SK-N-SH treated with all-trans-retinoic acid at 6 μM for 48 hours (cell line): ENCODE data around the gene IL22.

Experiments
- ATAC-seq: fragments of 200-7000 bp; cut with Tn5 transposase; 3 replicates; pipeline ENCODE4 v1.9.1; 2020; ENCODE audit warnings: mild to moderate bottlenecking, moderate library complexity
- ARNTL ChIP-seq: fragments of 450-650 bp; formaldehyde crosslinking; IDR thresholded peaks from 2 replicates; pipeline ENCODE4 v1.5.0; 2020; ENCODE audit warnings: low read depth, mild to moderate bottlenecking, moderate library complexity, borderline replicate concordance
- BACH2 ChIP-seq: fragments of 250-450 bp; sonication (Bioruptor Pico); IDR thresholded peaks from 2 replicates; pipeline ENCODE4 v1.9.0; 2021; ENCODE audit warnings: mild to moderate bottlenecking, borderline replicate concordance
- CSDC2 ChIP-seq: fragments of 250-450 bp; sonication (Bioruptor Pico); IDR thresholded peaks from 2 replicates; pipeline ENCODE4 v1.5.0; 2020; ENCODE audit warnings: mild to moderate bottlenecking, moderate library complexity
- ESRRG ChIP-seq: fragments of 250-450 bp; sonication (Bioruptor Pico); IDR thresholded peaks from 2 replicates; pipeline ENCODE4 v1.6.1; 2021; ENCODE audit warnings: mild to moderate bottlenecking
- GLIS3 ChIP-seq: fragments of 250-450 bp; sonication (Bioruptor Pico); IDR thresholded peaks from 2 replicates; pipeline ENCODE4 v1.5.0; 2020; ENCODE audit warnings: mild to moderate bottlenecking, moderate library complexity
- ISL1 ChIP-seq: fragments of 250-450 bp; sonication (Bioruptor Pico); IDR thresholded peaks from 2 replicates; pipeline ENCODE4 v2.1.2; 2022; ENCODE audit warnings: mild to moderate bottlenecking, moderate library complexity
- OSR1 ChIP-seq: fragments of 250-450 bp; sonication (Bioruptor Pico); IDR thresholded peaks from 2 replicates; pipeline ENCODE4 v1.8.0; 2022; ENCODE audit warnings: moderate library complexity, mild to moderate bottlenecking, inconsistent platforms
- PPARA ChIP-seq: fragments of 250-450 bp; sonication (Bioruptor Pico); IDR thresholded peaks from 2 replicates; pipeline ENCODE4 v1.5.0; 2020; ENCODE audit warnings: mild to moderate bottlenecking, borderline replicate concordance
- RARB ChIP-seq: fragments of 250-450 bp; sonication (Bioruptor Pico); IDR thresholded peaks from 2 replicates; pipeline ENCODE4 v1.8.0; 2021; ENCODE audit warnings: mild to moderate bottlenecking, moderate library complexity
- SNAI2 ChIP-seq: fragments of 250-450 bp; sonication (Bioruptor Pico); IDR thresholded peaks from 2 replicates; pipeline ENCODE4 v1.5.0; 2020; ENCODE audit warnings: mild to moderate bottlenecking, moderate library complexity
- TCF4 ChIP-seq: fragments of 250-450 bp; sonication (Bioruptor Pico); IDR thresholded peaks from 2 replicates; pipeline ENCODE4 v1.8.0; 2021; ENCODE audit warnings: mild to moderate bottlenecking, moderate library complexity, borderline replicate concordance
- TOX ChIP-seq: fragments of 250-450 bp; sonication (Bioruptor Pico); IDR thresholded peaks from 2 replicates; pipeline ENCODE4 v1.8.0; 2021; ENCODE audit warnings: mild to moderate bottlenecking, moderate library complexity, borderline replicate concordance
- ZC3H10 ChIP-seq: fragments of 250-450 bp; sonication (Bioruptor Pico); IDR thresholded peaks from 2 replicates; pipeline ENCODE4 v1.5.1; 2021; ENCODE audit warnings: mild to moderate bottlenecking, moderate library complexity
- ZFP3 ChIP-seq: fragments of 250-450 bp; sonication (Bioruptor Pico); IDR thresholded peaks from 2 replicates; pipeline ENCODE4 v1.5.0; 2020; ENCODE audit warnings: mild to moderate bottlenecking, moderate library complexity
- ZFP30 ChIP-seq: fragments of 450-650 bp; formaldehyde crosslinking; IDR thresholded peaks from 2 replicates; pipeline ENCODE4 v1.5.0; 2022; ENCODE audit warnings: mild to moderate bottlenecking, moderate library complexity
- ZNF565 ChIP-seq: fragments of 450-650 bp; formaldehyde crosslinking; conservative IDR thresholded peaks from 2 replicates; pipeline ENCODE4 v1.5.0; 2020; ENCODE audit warnings: low read depth, mild to moderate bottlenecking, moderate library complexity
- ZNF70 ChIP-seq: fragments of 450-650 bp; formaldehyde crosslinking; IDR thresholded peaks from 2 replicates; pipeline ENCODE4 v1.5.0; 2020; ENCODE audit warnings: mild to moderate bottlenecking, moderate library complexity
- ZNF8 ChIP-seq: fragments of 450-650 bp; formaldehyde crosslinking; IDR thresholded peaks from 2 replicates; pipeline ENCODE4 v1.5.0; 2020; ENCODE audit warnings: mild to moderate bottlenecking, moderate library complexity
- TF ChIP-seq, protein P1 (sequence below): fragments of 250-450 bp; sonication (Bioruptor Pico); IDR thresholded peaks from 2 replicates; pipeline ENCODE4 v1.8.0; 2021; ENCODE audit warnings: low read depth, mild to moderate bottlenecking, moderate library complexity, borderline replicate concordance
- TF ChIP-seq, protein P2 (sequence below): fragments of 250-450 bp; sonication (Bioruptor Pico); IDR thresholded peaks from 2 replicates; pipeline ENCODE4 v1.5.1; 2021; ENCODE audit warnings: mild to moderate bottlenecking, moderate library complexity
- TF ChIP-seq, protein P3 (sequence below): fragments of 250-450 bp; sonication (Bioruptor Pico); IDR thresholded peaks from 2 replicates; pipeline ENCODE4 v1.8.0; 2020; ENCODE audit warnings: mild to moderate bottlenecking, moderate library complexity, borderline replicate concordance

The IL22 gene

DNA sequence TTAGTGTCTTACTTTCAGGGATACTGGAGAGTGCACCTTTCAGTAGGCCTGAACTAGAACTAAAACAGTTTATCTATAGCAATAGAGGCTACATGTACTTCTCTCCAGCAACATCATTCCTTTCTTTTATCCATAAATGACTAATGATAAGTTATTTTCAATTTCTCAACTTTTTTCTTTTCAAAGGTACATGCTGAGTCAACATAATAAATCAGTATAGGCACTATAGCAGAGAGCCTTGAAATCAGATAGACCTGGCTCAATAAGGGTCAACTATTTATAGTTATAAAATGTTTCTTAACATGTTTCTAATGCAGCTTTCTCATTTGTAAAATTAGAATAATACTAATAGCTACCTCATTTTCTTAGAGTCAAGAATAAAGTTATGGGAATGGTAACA, 5.6 kb downstream of the IL22 start:
- no peak for ATAC-seq
- no peak for TF ChIP-seq BACH2 (CRISPR knock-in tag)
- TF ChIP-seq RARB (CRISPR knock-in tag) = no peak
- TF ChIP-seq CSDC2 = no peak
- TF ChIP-seq ZNF565 = no peak
- no peak for TF ChIP-seq ZNF70 (CRISPR knock-in tag)
- TF ChIP-seq OSR1 = no peak
- no peak for TF ChIP-seq SNAI2 (CRISPR knock-in tag)
- TF ChIP-seq TCF4 = no peak
- no peak for TF ChIP-seq ESRRG (CRISPR knock-in tag)
- TF ChIP-seq PPARA (CRISPR knock-in tag) = no peak
- TF ChIP-seq, protein P1, sequence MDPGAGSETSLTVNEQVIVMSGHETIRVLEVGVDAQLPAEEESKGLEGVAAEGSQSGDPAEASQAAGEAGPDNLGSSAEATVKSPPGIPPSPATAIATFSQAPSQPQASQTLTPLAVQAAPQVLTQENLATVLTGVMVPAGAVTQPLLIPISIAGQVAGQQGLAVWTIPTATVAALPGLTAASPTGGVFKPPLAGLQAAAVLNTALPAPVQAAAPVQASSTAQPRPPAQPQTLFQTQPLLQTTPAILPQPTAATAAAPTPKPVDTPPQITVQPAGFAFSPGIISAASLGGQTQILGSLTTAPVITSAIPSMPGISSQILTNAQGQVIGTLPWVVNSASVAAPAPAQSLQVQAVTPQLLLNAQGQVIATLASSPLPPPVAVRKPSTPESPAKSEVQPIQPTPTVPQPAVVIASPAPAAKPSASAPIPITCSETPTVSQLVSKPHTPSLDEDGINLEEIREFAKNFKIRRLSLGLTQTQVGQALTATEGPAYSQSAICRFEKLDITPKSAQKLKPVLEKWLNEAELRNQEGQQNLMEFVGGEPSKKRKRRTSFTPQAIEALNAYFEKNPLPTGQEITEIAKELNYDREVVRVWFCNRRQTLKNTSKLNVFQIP (CRISPR knock-in tag) = no peak
- TF ChIP-seq, protein P2, sequence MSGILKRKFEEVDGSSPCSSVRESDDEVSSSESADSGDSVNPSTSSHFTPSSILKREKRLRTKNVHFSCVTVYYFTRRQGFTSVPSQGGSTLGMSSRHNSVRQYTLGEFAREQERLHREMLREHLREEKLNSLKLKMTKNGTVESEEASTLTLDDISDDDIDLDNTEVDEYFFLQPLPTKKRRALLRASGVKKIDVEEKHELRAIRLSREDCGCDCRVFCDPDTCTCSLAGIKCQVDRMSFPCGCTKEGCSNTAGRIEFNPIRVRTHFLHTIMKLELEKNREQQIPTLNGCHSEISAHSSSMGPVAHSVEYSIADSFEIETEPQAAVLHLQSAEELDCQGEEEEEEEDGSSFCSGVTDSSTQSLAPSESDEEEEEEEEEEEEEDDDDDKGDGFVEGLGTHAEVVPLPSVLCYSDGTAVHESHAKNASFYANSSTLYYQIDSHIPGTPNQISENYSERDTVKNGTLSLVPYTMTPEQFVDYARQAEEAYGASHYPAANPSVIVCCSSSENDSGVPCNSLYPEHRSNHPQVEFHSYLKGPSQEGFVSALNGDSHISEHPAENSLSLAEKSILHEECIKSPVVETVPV (CRISPR knock-in tag) = no peak
- TF ChIP-seq ISL1 = no peak
- no peak for TF ChIP-seq TOX (CRISPR knock-in tag)
- TF ChIP-seq GLIS3 (CRISPR knock-in tag) = no peak
- TF ChIP-seq ARNTL (CRISPR knock-in tag) = no peak
- TF ChIP-seq, protein P3, sequence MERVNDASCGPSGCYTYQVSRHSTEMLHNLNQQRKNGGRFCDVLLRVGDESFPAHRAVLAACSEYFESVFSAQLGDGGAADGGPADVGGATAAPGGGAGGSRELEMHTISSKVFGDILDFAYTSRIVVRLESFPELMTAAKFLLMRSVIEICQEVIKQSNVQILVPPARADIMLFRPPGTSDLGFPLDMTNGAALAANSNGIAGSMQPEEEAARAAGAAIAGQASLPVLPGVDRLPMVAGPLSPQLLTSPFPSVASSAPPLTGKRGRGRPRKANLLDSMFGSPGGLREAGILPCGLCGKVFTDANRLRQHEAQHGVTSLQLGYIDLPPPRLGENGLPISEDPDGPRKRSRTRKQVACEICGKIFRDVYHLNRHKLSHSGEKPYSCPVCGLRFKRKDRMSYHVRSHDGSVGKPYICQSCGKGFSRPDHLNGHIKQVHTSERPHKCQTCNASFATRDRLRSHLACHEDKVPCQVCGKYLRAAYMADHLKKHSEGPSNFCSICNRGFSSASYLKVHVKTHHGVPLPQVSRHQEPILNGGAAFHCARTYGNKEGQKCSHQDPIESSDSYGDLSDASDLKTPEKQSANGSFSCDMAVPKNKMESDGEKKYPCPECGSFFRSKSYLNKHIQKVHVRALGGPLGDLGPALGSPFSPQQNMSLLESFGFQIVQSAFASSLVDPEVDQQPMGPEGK (CRISPR knock-in tag) = no peak
- no peak for TF ChIP-seq ZFP30

DNA sequence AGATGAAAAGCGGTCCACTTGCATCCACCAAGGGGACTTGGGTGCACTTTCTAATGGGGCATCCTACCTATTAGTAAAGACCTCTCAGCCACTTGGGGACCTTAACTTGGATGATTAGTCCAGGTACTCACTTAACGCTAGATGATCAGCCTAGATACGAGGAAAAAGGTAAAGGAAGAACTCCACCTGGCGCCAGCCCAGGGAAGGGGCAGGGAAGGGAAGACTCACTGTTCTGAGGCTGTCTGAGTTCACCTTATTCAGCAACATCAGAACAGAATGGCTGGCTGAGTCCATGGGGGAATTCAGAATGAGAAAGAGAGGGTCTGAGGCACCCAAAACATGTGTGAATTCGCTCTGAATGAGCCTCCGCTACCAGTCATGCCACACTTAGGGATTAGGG, 7.1 kb downstream of the IL22 start:
- no peak for ATAC-seq
- TF ChIP-seq RARB (CRISPR knock-in tag) (no peak), GLIS3 (CRISPR knock-in tag) (no peak), ZC3H10 (no peak), ZNF8 (CRISPR knock-in tag) (no peak), BACH2 (CRISPR knock-in tag) (no peak), CSDC2 (no peak), ZNF565 (no peak), TCF4 (no peak), OSR1 (no peak), SNAI2 (CRISPR knock-in tag) (no peak), ESRRG (CRISPR knock-in tag) (no peak), ZFP3 (CRISPR knock-in tag) (no peak), ISL1 (no peak)
- TF ChIP-seq, protein P2 (CRISPR knock-in tag) = no peak
- TF ChIP-seq, protein P3 (CRISPR knock-in tag) = no peak
- TF ChIP-seq, protein P1 (CRISPR knock-in tag) = no peak
